Fibroblast of lung (primary cell): Measurements from ENCODE around the gene SELENOP. TPM values are rescaled to one million over a fixed set of nuclear protein-coding genes. Genes with fewer than 3 reads are reported as not detected.

ENCODE experiments used
- DNase-seq, 2 donors: peaks; one replicate each; pipeline versions ENCODE4 v3.0.0 to v3.0.0-alpha.2; 2010; ENCODE audit warnings: low read depth in 2 of 2
- H2AFZ ChIP-seq: 2 replicates; pipeline ENCODE4 v1.5.1; 2012; ENCODE audit warnings: low read length, control low read depth, inconsistent platforms
- H3K27ac ChIP-seq: 2 replicates; pipeline ENCODE4 v1.5.1; 2011; ENCODE audit warnings: low read length, control low read depth; ENCODE audit not compliant: insufficient read depth
- H3K27me3 ChIP-seq: 2 replicates; pipeline ENCODE4 v1.5.1; 2011; ENCODE audit warnings: mild to moderate bottlenecking, low read length; ENCODE audit not compliant: control insufficient read depth, insufficient read depth
- H3K36me3 ChIP-seq: 2 replicates; pipeline ENCODE4 v1.5.1; 2011; ENCODE audit warnings: low read length; ENCODE audit not compliant: control insufficient read depth, insufficient read depth
- H3K4me1 ChIP-seq: 2 replicates; pipeline ENCODE4 v1.5.1; 2011; ENCODE audit warnings: low read length; ENCODE audit not compliant: control insufficient read depth, insufficient read depth; ENCODE audit errors: extremely low read depth
- H3K4me2 ChIP-seq: 2 replicates; pipeline ENCODE4 v1.5.1; 2011; ENCODE audit warnings: low read length, control low read depth; ENCODE audit not compliant: insufficient read depth; ENCODE audit errors: extremely low read depth
- H3K4me3 ChIP-seq, 4 experiments: fragments of 200-600 bp in 1 of 4; sonication (generic) in 1 of 4; replicated peaks in 1 of 4; 2 replicates each; pipeline ENCODE4 v1.5.1; 2011 to 2016; ENCODE audit warnings: low read length in 4 of 4, low read depth in 3 of 4, mild to moderate bottlenecking in 3 of 4, control low read depth in 2 of 4, inconsistent platforms in 1 of 4, mixed read lengths in 1 of 4; ENCODE audit not compliant: insufficient read depth in 1 of 4; ENCODE audit errors: control extremely low read depth in 1 of 4
- H3K79me2 ChIP-seq: 2 replicates; pipeline ENCODE4 v1.5.1; 2012; ENCODE audit warnings: mild to moderate bottlenecking, low read length, inconsistent platforms; ENCODE audit not compliant: control insufficient read depth, insufficient read depth
- H3K9ac ChIP-seq: 2 replicates; pipeline ENCODE4 v1.5.1; 2011; ENCODE audit warnings: mild to moderate bottlenecking, low read length, control low read depth; ENCODE audit not compliant: insufficient read depth
- H3K9me3 ChIP-seq: 2 replicates; pipeline ENCODE4 v1.5.1; 2012; ENCODE audit warnings: low read depth, low read length; ENCODE audit not compliant: control insufficient read depth, insufficient read depth
- H4K20me1 ChIP-seq: 2 replicates; pipeline ENCODE4 v1.5.1; 2011; ENCODE audit warnings: low read length; ENCODE audit not compliant: control insufficient read depth, insufficient read depth; ENCODE audit errors: extremely low read depth
- CTCF ChIP-seq, 2 donors: IDR thresholded peaks in 1 of 2; conservative IDR thresholded peaks in 1 of 2; 1 replicate in 1 of 2; 2 replicates in 1 of 2; pipeline ENCODE4 v1.5.1; 2011 to 2012; ENCODE audit warnings: low read length in 2 of 2, control low read depth in 1 of 2, inconsistent platforms in 1 of 2, low read depth in 1 of 2, mild to moderate bottlenecking in 1 of 2
- EZH2 ChIP-seq: IDR thresholded peaks from 2 replicates; pipeline ENCODE4 v1.5.1; 2012; ENCODE audit warnings: low read length, control low read depth, mild to moderate bottlenecking; ENCODE audit errors: missing control alignments
- polyA plus RNA-seq, 2 donors: library from polyadenylated mRNA; depleted of rRNA in 1 of 2; stranded (reverse) in 1 of 2; unstranded in 1 of 2; fragments of >200 nt; gene quantifications; 2 replicates each; pipeline ENCODE4 v1.2.1, GENCODE V29; 2011 to 2012; ENCODE audit warnings: missing spikeins in 1 of 2
- total RNA-seq: library from RNA; depleted of rRNA; stranded (reverse); fragments of >200 nt; gene quantifications from 2 replicates; pipeline ENCODE4 v1.2.1, GENCODE V29; 2014

The SELENOP gene
- total and polyA plus RNA-seq, 2 donors (not counting 1 experiment from before 2014, with no cell fraction given), result 75.2 to 677 TPM

- no peaks in the 10 kb centered on the region for H3K27me3 ChIP-seq
- no peak for DNase-seq
- H3K79me2 ChIP-seq, result no peaks in the 10 kb centered on the region
- H3K9ac ChIP-seq, result no peak overlapping the region
- H3K9me3 ChIP-seq, result no peaks in the 10 kb centered on the region
- no peak overlapping the region for H3K4me3 ChIP-seq
- no peaks in the 10 kb centered on the region for H4K20me1 ChIP-seq
- H3K36me3 ChIP-seq, result no peaks in the 10 kb centered on the region
- no peak overlapping the region for H2AFZ ChIP-seq
- no peak overlapping the region for H3K4me2 ChIP-seq
- no peaks in the 10 kb centered on the region for H3K4me1 ChIP-seq
- TF ChIP-seq EZH2, result no peak
- no peak for TF ChIP-seq CTCF (conservative IDR thresholded peaks at IDR 0.05 in 1 of 2, IDR thresholded peaks at IDR 0.05 in 1 of 2; ENCODE audit: low read depth in 1 of 2, low read length in 2 of 2)
- H3K27ac ChIP-seq, result no peak overlapping the region
These were observed 41.7 kb downstream of the SELENOP start for GRCh38 chr5:42770003-42770402.

GRCh38 chr5:42768106-42768504, 43.6 kb downstream of the SELENOP start:
- no peak for DNase-seq

GRCh38 chr5:42767491-42768105, 44.1 kb downstream of the SELENOP start:
- Histone ChIP-seq H3K36me3 (no peaks in the 10 kb centered on the region), H3K4me1 (no peaks in the 10 kb centered on the region), H3K27me3 (no peaks in the 10 kb centered on the region), H3K4me3 (no peak overlapping the region), H3K9ac (no peak overlapping the region), H3K27ac (no peak overlapping the region), H3K9me3 (no peaks in the 10 kb centered on the region), H3K79me2 (no peaks in the 10 kb centered on the region), H2AFZ (no peak overlapping the region), H3K4me2 (no peak overlapping the region), H4K20me1 (no peaks in the 10 kb centered on the region)
- TF ChIP-seq CTCF (conservative IDR thresholded peaks at IDR 0.05 in 1 of 2, IDR thresholded peaks at IDR 0.05 in 1 of 2; ENCODE audit: low read depth in 1 of 2, low read length in 2 of 2) (peak in 1 of 2 donors; percentile 33), EZH2 (no peak)
- DNase-seq, result peak in 1 of 2 donors; percentile 59

More at GRCh38 chr5:42768106-42768504, 43.6 kb downstream of the SELENOP start:
- Histone ChIP-seq H3K9me3 (no peaks in the 10 kb centered on the region), H3K4me3 (no peak overlapping the region), H4K20me1 (no peaks in the 10 kb centered on the region), H3K79me2 (no peaks in the 10 kb centered on the region), H3K4me1 (no peaks in the 10 kb centered on the region), H3K27me3 (no peaks in the 10 kb centered on the region), H3K9ac (no peak overlapping the region), H3K36me3 (no peaks in the 10 kb centered on the region), H3K27ac (no peak overlapping the region), H3K4me2 (no peak overlapping the region), H2AFZ (no peak overlapping the region)
- no peak for TF ChIP-seq CTCF (conservative IDR thresholded peaks at IDR 0.05 in 1 of 2, IDR thresholded peaks at IDR 0.05 in 1 of 2; ENCODE audit: low read depth in 1 of 2, low read length in 2 of 2)
- no peak for TF ChIP-seq EZH2
